Aorta (tissue), 5 donors: ENCODE data around the gene EPHB1. TPM values are rescaled to one million over a fixed set of nuclear protein-coding genes. Genes with fewer than 3 reads are reported as not detected.

ENCODE experiments used
- ATAC-seq: fragments of 200-7000 bp; cut with Tn5 transposase; one replicate; pipeline ENCODE4 v1.9.1; 2022; ENCODE audit warnings: moderate library complexity; ENCODE audit not compliant: low FRiP score
- DNase-seq, 2 donors: peaks; one replicate each; pipeline ENCODE4 v3.0.0-alpha.2; 2020
- H3K27ac ChIP-seq, 2 donors: one replicate each; pipeline ENCODE4 v1.5.1; 2013; ENCODE audit warnings: low read length in 2 of 2, mild to moderate bottlenecking in 2 of 2, moderate library complexity in 2 of 2, control low read depth in 1 of 2, inconsistent platforms in 1 of 2, low read depth in 1 of 2
- H3K27me3 ChIP-seq, 2 donors: one replicate each; pipeline ENCODE4 v1.6.1; 2013; ENCODE audit warnings: control low read depth in 1 of 2, low read length in 1 of 2, mild to moderate bottlenecking in 1 of 2, moderate library complexity in 1 of 2; ENCODE audit not compliant: insufficient read depth in 2 of 2, control insufficient read depth in 1 of 2
- H3K36me3 ChIP-seq, 2 donors: one replicate each; pipeline ENCODE4 v1.6.1; 2013; ENCODE audit warnings: control low read depth in 1 of 2, low read length in 1 of 2, mild to moderate bottlenecking in 1 of 2; ENCODE audit not compliant: insufficient read depth in 2 of 2, control insufficient read depth in 1 of 2
- H3K4me1 ChIP-seq, 2 donors: one replicate each; pipeline ENCODE4 v1.6.1; 2013; ENCODE audit warnings: low read length in 2 of 2, control low read depth in 1 of 2, mild to moderate bottlenecking in 1 of 2, moderate library complexity in 1 of 2; ENCODE audit not compliant: insufficient read depth in 2 of 2, control insufficient read depth in 1 of 2
- H3K4me3 ChIP-seq, 2 donors: one replicate each; pipeline ENCODE4 v1.5.1; 2013; ENCODE audit warnings: low read length in 2 of 2, control low read depth in 1 of 2, mild to moderate bottlenecking in 1 of 2
- H3K9me3 ChIP-seq: one replicate; pipeline ENCODE4 v1.6.1; 2013; ENCODE audit warnings: mild to moderate bottlenecking, low read length; ENCODE audit not compliant: control insufficient read depth
- WGBS, 2 donors: extraction: QIAGEN DNeasy Blood & Tissue Kit; methylation state at CpG; one replicate each; pipeline ENCODE4 v1.1.7; 2013; 5-methylcytosine and 5-hydroxymethylcytosine counted together
- intact Hi-C, 2 donors: fragments of 100-400 bp; cut with DNase I; formaldehyde crosslinking; loops; one replicate each; pipeline versions ENCODE4 v1.14.2 to v1.15.0; 2022
- polyA plus RNA-seq, 2 donors: library from polyadenylated mRNA; stranded (reverse); fragments of 200-250 nt; gene quantifications; one replicate each; pipeline ENCODE4 v1.2.3, GENCODE V29; 2013
- total RNA-seq, 2 donors: library from RNA; stranded (reverse); fragmentation: NEBNext Ultra II Directional; extraction: Animal tissue kit (Norgen Biotek cat#: 25700); gene quantifications; one replicate each; pipeline ENCODE4 v1.2.1, GENCODE V29; 2021
- donor health status: healthy with polysubstance abuse.
- donor health status: Bipolar disorder and iron deficiency.
- donor health status: DM: no; HTN: no; CAD: no.
- donor health status: DM: no; HTN: no; CAD: no.
- donor health status: DM: yes; HTN: yes; CAD: no.

Gene EPHB1
- total and polyA plus RNA-seq, 4 donors, result 0.31 to 4.8 (median 3.6) TPM; not detected in 1

GRCh38 chr3:135131290-135131689 lies 336.2 kb downstream of the EPHB1 start:
- intact Hi-C loops, result no loop called here
- H3K36me3 ChIP-seq, result no peaks in the 10 kb centered on the region
- H3K9me3 ChIP-seq, result no peaks in the 10 kb centered on the region
- no peak overlapping the region for H3K4me3 ChIP-seq
- no peak overlapping the region for H3K27ac ChIP-seq
- DNase-seq (no peak), ATAC-seq (no peak)
- 76% methylated on average over 7 of the region's 7 CpGs for WGBS, 2 donors
- no peaks in the 10 kb centered on the region for H3K27me3 ChIP-seq
- no peaks in the 10 kb centered on the region for H3K4me1 ChIP-seq

- intact Hi-C loops, result no loop called here
- WGBS, 2 donors, result 83 to 85% methylated on average over 8 of the region's 8 CpGs
- Histone ChIP-seq H3K36me3 (no peaks in the 10 kb centered on the region), H3K4me1 (no peaks in the 10 kb centered on the region), H3K4me3 (no peak overlapping the region), H3K27ac (no peak overlapping the region), H3K27me3 (no peaks in the 10 kb centered on the region), H3K9me3 (no peaks in the 10 kb centered on the region)
- no peak for DNase-seq
- ATAC-seq, result no peak
Measured at GRCh38 chr3:135133905-135134683, 339.0 kb downstream of the EPHB1 start.

GRCh38 chr3:135134684-135135075 lies 339.6 kb downstream of the EPHB1 start:
- no peaks in the 10 kb centered on the region for H3K27me3 ChIP-seq

GRCh38 chr3:135135445-135135844 lies 340.4 kb downstream of the EPHB1 start:
- intact Hi-C loops, result no loop called here
- ATAC-seq (no peak), DNase-seq (no peak)
- H3K4me3 ChIP-seq, result no peak overlapping the region
- H3K27me3 ChIP-seq, result no peaks in the 10 kb centered on the region
- H3K36me3 ChIP-seq, result no peaks in the 10 kb centered on the region
- 81 to 90% methylated on average over 1 of the region's 1 CpG for WGBS, 2 donors
- H3K27ac ChIP-seq, result no peak overlapping the region
- H3K9me3 ChIP-seq, result no peaks in the 10 kb centered on the region
- no peaks in the 10 kb centered on the region for H3K4me1 ChIP-seq

More at GRCh38 chr3:135134684-135135075, 339.6 kb downstream of the EPHB1 start:
- DNase-seq, result no peak
- Histone ChIP-seq H3K36me3 (no peaks in the 10 kb centered on the region), H3K4me3 (no peak overlapping the region), H3K4me1 (no peaks in the 10 kb centered on the region), H3K9me3 (no peaks in the 10 kb centered on the region), H3K27ac (no peak overlapping the region)
- intact Hi-C loops, result no loop called here
- WGBS, 2 donors, result 70 to 74% methylated on average over 3 of the region's 3 CpGs
- no peak for ATAC-seq

- no peaks in the 10 kb centered on the region for H3K36me3 ChIP-seq
- DNase-seq (no peak), ATAC-seq (no peak)
- H3K4me1 ChIP-seq, result no peaks in the 10 kb centered on the region
- H3K4me3 ChIP-seq, result no peak overlapping the region
- H3K9me3 ChIP-seq, result no peaks in the 10 kb centered on the region
- intact Hi-C loops, result no loop called here
- H3K27ac ChIP-seq, result no peak overlapping the region
- WGBS, 2 donors, result 66% methylated on average over 3 of the region's 3 CpGs
- H3K27me3 ChIP-seq, result no peaks in the 10 kb centered on the region
Measured at GRCh38 chr3:135136361-135137100, 341.5 kb downstream of the EPHB1 start.

- no peaks in the 10 kb centered on the region for H3K9me3 ChIP-seq
- H3K4me3 ChIP-seq, result no peak overlapping the region
- intact Hi-C loops, result no loop called here
- H3K36me3 ChIP-seq, result no peaks in the 10 kb centered on the region
- no peaks in the 10 kb centered on the region for H3K27me3 ChIP-seq
- H3K4me1 ChIP-seq, result no peaks in the 10 kb centered on the region
- WGBS, 2 donors, result 67 to 69% methylated on average over 2 of the region's 2 CpGs
- ATAC-seq (no peak), DNase-seq (no peak)
- H3K27ac ChIP-seq, result no peak overlapping the region
Measured at GRCh38 chr3:135137296-135137695, 342.2 kb downstream of the EPHB1 start.

GRCh38 chr3:135138776-135139175 lies 343.7 kb downstream of the EPHB1 start:
- Histone ChIP-seq H3K36me3 (no peaks in the 10 kb centered on the region), H3K27me3 (no peaks in the 10 kb centered on the region), H3K9me3 (no peaks in the 10 kb centered on the region), H3K4me1 (no peaks in the 10 kb centered on the region), H3K4me3 (no peak overlapping the region), H3K27ac (no peak overlapping the region)
- intact Hi-C loops, result no loop called here
- 89 to 91% methylated on average over 4 of the region's 4 CpGs for WGBS, 2 donors
- ATAC-seq (no peak), DNase-seq (no peak)

GRCh38 chr3:135140591-135140990 lies 345.5 kb downstream of the EPHB1 start:
- 94 to 98% methylated on average over 3 of the region's 3 CpGs for WGBS, 2 donors
- Histone ChIP-seq H3K36me3 (no peaks in the 10 kb centered on the region), H3K4me1 (no peaks in the 10 kb centered on the region), H3K27me3 (no peaks in the 10 kb centered on the region), H3K4me3 (no peak overlapping the region), H3K9me3 (no peaks in the 10 kb centered on the region), H3K27ac (no peak overlapping the region)
- no peak for ATAC-seq
- intact Hi-C loops, result no loop called here
- DNase-seq, result no peak

GRCh38 chr3:135141160-135141559 lies 346.1 kb downstream of the EPHB1 start:
- intact Hi-C loops, result no loop called here
- no peak for ATAC-seq
- no peaks in the 10 kb centered on the region for H3K27me3 ChIP-seq
- no peak for DNase-seq
- H3K9me3 ChIP-seq, result no peaks in the 10 kb centered on the region
- 65 to 75% methylated on average over 5 of the region's 5 CpGs for WGBS, 2 donors
- H3K4me3 ChIP-seq, result no peak overlapping the region
- H3K36me3 ChIP-seq, result no peaks in the 10 kb centered on the region
- no peaks in the 10 kb centered on the region for H3K4me1 ChIP-seq
- no peak overlapping the region for H3K27ac ChIP-seq
